Raji (cell line): ENCODE data around the gene SBNO2.
A peak's percentile ranks its signal among the peaks of the same experiment; 100 is the strongest.

Experiments used
- POLR2A ChIP-seq: IDR thresholded peaks from 2 replicates; pipeline ENCODE4 v1.6.1; 2011; ENCODE audit warnings: low read depth, low read length, control low read depth; ENCODE audit not compliant: insufficient read depth

SBNO2 gene

GRCh38 chr19:1113030-1113985 lies 60.8 kb downstream of the SBNO2 start:
- no peak for TF ChIP-seq POLR2A

DNA sequence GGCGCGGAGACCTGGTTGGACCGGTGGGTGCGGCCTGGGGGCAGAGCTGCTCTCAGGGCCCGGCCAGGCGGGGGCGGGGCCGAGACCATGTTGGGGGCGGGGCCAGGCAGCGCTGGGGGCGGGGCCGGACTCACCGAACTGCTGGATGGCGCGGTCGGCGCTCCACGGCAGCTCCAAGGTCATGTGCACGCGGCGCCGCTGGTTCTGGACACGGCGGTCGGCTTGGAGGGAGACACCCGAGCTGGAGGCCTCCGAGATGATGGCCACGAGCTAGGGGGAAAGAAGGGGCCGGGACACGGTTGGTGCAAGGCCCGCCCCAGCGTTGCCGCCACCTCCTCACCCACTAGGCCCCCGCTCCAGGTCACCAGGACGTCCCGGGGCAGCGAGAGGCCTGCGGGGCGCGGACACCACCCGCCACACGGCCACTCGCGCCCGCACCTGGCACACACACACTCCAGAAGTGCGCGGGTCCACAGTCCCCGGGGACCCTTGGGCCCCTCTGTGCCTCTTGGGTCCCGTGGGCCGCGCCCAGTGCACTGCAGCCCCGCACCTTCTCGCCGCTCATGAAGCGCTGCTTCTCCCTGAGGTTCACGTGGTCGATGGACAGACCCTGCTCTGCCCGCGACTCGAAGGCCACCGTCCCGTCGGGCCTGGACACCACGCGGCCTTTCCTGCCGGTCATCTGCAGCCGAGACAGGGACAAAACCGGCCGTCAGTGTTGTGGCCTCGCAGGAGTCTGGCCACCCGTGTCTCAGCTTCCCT lies 61.6 kb downstream of the SBNO2 start:
- no peak for TF ChIP-seq POLR2A

- no peak for TF ChIP-seq POLR2A
These were observed 62.3 kb downstream of the SBNO2 start for GRCh38 chr19:1111641-1112267.

DNA sequence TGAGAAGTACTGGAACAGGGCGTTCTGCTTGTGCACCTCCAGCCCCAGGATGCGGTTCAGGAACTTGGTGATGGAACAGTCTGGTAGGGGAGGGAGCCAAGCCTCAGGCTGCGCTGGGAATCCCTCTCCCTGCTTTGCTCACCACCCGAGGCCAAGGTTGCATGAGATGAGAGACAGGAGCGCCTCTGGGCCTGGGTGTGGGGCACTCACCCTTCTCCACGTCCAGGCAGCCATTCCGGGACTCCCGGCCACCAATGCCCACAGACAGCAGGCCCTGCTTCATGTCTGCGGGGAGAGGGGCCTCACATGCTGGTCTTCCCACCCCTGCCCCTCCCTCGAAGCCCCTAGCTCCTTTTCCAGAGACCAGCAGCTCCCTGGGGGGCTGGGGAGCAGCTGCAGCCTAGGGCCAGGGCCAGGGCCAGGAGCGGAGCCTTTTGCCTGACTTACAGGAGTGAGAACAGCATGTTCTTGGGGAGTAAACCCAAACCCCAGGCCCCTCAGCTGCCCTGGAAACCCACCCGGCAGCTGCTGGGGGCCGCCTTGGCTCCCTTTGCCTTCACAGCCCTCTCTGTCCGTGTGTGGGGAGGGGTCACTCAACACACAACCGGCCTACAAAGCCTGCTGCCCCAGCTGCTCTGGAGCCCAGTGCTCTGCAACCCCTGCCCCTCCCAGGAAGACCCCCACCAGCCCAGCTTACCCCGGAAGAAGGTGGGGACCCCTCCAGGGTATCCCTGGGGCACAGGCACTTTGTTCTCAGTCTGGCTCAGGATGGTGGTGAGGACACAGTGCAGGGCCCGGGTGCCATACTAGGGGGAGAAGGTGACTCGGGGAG lies 63.0 kb downstream of the SBNO2 start:
- no peak for TF ChIP-seq POLR2A

- 0 out of 2 replicates have a peak, but pooled peaks have one; percentile 15 for TF ChIP-seq POLR2A
These were observed 64.1 kb downstream of the SBNO2 start for GRCh38 chr19:1109697-1110671.

DNA sequence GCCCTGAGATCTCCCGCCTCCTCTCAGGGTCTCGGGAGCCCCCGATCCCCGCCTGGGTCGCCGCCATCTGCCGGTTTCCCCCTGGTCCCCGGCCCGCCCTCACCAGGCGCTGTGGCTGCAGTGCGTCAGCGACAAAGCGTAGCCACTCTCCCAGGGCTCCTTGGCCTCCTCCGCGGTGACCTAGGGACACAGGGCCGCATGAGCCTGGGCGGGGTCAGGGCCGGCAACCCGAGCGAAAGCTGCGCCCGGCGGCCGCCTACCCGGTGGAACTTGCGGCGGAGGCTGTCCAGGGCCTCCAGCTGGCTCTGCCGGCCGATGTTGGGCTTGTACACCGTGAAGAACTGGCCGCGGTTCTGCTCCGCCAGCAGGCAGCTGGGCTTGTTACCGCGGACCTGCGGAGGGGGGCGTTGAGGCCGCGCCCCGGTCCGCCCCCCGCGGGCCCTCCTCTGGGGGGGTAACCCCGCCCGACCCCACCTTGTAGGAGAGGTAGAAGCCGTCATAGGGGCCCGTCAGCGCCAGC lies 65.0 kb downstream of the SBNO2 start:
- TF ChIP-seq POLR2A, result no peak

- TF ChIP-seq POLR2A, result no peak
These were observed 65.6 kb downstream of the SBNO2 start for GRCh38 chr19:1108291-1109031.

DNA sequence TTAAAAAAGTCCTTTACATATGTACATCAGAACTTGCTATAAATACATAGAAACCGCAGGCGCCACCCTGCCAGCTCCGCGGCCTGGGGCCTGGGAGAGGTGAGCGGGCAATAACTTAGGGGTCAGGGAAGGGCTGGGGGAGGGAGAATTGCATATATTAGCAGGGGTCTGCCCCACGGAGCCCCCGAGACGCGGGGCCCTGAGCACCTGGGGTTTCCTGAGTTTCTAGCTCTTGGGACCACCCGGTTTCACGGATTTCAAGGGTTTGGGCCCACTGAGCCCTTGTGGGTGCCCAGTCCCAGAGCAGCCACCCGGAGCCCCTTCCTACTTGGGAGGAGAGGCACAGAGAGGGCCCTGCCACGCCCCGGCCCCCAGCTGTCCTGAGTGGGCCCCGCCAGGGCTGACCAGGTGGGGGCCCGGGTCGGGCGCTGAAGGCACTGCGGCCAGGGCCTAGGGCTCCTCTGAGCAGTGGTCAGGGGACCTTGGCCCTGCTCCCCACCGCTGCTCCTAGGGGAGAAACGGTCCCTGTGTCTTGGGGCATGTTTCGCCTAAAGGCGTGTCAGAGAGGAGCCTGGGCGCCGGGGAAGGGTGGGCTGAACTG lies 66.3 kb downstream of the SBNO2 start:
- no peak for TF ChIP-seq POLR2A

DNA sequence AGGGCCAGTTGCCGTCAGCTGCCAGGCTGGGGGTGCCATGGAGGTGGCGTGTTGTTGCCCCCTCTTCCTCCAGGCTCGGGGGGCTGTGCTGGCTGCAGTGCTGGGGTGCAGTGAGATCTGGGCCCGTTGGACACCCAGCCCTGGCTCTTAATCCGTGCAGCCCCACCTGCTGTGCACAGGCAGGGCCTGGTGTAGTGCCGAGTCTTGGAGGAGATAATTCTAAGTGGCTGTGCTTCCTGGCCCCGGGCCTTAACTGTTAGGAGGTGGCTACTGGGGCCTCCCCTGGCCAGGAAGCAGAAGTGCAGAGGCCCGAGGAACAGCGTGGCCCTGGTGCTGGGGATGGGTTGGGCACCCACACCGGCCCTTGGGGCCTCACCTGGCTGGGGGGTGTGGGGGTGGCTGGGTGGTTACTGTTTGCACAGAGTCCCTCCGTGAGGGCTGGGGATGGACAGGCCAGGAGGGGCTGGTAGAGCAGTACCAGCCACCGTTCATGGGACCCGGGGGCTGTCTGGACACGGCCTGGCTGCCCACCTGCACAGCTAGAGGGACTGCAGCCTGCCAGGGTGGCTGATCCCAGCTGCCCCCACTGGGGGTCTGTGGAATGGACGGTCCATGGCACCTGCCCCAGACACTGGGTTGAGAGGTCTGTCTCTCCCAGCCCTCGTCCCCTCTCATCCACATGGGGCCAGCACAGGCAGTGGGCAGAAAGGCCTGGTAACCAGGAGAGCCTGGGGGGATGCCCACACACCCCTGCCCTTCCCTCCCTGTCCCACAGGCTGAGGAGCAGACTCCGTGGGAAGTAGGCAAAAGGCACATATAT lies 67.0 kb downstream of the SBNO2 start:
- TF ChIP-seq POLR2A, result no peak

DNA sequence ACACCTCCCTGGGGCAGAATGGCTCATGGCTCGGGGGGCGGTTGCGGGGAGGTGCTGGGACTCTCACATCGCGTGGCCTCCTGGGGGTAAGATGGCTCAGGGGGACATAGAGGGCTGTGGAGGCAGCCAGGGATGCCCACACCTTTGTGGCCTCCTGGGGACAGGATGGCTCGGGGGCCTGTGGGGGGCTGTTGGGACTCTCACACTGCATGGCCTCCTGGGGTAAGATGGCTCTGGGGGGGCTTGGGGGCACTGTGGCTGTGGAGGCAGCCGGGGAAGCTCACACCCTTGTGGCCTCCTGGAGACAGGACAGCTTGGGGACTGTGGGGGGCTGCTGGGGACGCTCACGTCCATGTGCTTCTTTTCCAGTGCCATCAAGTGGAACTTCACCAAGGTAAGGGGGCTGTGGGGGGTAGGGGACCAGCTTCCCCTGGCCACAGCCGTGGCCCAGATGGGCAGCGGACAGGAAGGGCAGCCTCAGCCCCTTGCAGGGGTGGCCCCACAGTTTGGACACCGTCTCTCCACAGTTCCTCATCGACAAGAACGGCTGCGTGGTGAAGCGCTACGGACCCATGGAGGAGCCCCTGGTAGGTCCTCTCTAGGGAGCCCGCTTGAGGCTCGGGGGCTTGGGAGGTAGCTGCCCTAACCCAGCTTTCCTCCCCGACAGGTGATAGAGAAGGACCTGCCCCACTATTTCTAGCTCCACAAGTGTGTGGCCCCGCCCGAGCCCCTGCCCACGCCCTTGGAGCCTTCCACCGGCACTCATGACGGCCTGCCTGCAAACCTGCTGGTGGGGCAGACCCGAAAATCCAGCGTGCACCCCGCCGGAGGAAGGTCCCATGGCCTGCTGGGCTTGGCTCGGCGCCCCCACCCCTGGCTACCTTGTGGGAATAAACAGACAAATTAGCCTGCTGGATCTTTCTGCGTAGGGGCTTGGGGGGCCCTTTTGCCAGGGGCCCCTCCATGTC lies 67.9 kb downstream of the SBNO2 start:
- TF ChIP-seq POLR2A, result no peak
